GM12878 (cell line): ENCODE results near the gene LTB. TPM values are rescaled to one million over a fixed set of nuclear protein-coding genes. Genes with fewer than 3 reads are reported as not detected.
A peak's percentile ranks its signal among the peaks of the same experiment; 100 is the strongest.

Experiments
- BACH1 ChIP-seq: fragments of 450-650 bp; IDR thresholded peaks from 2 replicates; pipeline ENCODE4 v1.6.1; 2017; ENCODE audit warnings: mild to moderate bottlenecking, borderline replicate concordance
- CBX3 ChIP-seq: fragments of 200-600 bp; sonication (generic); IDR thresholded peaks from 2 replicates; pipeline ENCODE4 v1.6.1; 2016; ENCODE audit warnings: low read depth, borderline replicate concordance
- CEBPB ChIP-seq, 2 experiments: fragments of 150-350 bp in 1 of 2; IDR thresholded peaks; 2 replicates each; pipeline ENCODE4 v1.6.1; 2012 to 2014; ENCODE audit warnings: low read depth in 2 of 2, low read length in 2 of 2, borderline replicate concordance in 1 of 2, inconsistent platforms in 1 of 2
- DPF2 ChIP-seq: fragments of 450-650 bp; IDR thresholded peaks from 2 replicates; pipeline ENCODE4 v1.6.1; 2017; ENCODE audit warnings: mild to moderate bottlenecking
- FOS ChIP-seq: IDR thresholded peaks from 3 replicates; pipeline ENCODE4 v1.6.1; 2011; ENCODE audit warnings: borderline replicate concordance; ENCODE audit not compliant: insufficient read length; ENCODE audit errors: extremely low read depth
- FOXK2 ChIP-seq: fragments of 450-650 bp; IDR thresholded peaks from 2 replicates; pipeline ENCODE4 v1.6.1; 2017; ENCODE audit warnings: mild to moderate bottlenecking, moderate library complexity
- KAT2A ChIP-seq: conservative IDR thresholded peaks from 2 replicates; pipeline ENCODE4 v1.6.1; 2011; ENCODE audit warnings: low read depth, low read length; ENCODE audit not compliant: control insufficient read depth
- MEF2A ChIP-seq: IDR thresholded peaks from 2 replicates; pipeline ENCODE4 v1.6.1; 2011; ENCODE audit warnings: low read depth, mild to moderate bottlenecking, low read length, moderate library complexity; ENCODE audit not compliant: insufficient read depth
- MEF2B ChIP-seq: fragments of 450-650 bp; IDR thresholded peaks from 2 replicates; pipeline ENCODE4 v1.6.1; 2018; ENCODE audit warnings: mild to moderate bottlenecking, moderate library complexity; ENCODE audit not compliant: partially characterized antibody, poor library complexity, severe bottlenecking
- MYB ChIP-seq: fragments of 150-350 bp; IDR thresholded peaks from 2 replicates; pipeline ENCODE4 v1.6.1; 2014; ENCODE audit warnings: mild to moderate bottlenecking, low read depth, low read length, borderline replicate concordance
- MYC ChIP-seq: IDR thresholded peaks from 2 replicates; pipeline ENCODE4 v1.6.1; 2011; ENCODE audit warnings: mild to moderate bottlenecking, low read length, moderate library complexity, inconsistent platforms; ENCODE audit not compliant: insufficient read depth, insufficient replicate concordance, insufficient read length, severe bottlenecking
- NRF1 ChIP-seq: conservative IDR thresholded peaks from 2 replicates; pipeline ENCODE4 v1.6.1; 2011; ENCODE audit warnings: mild to moderate bottlenecking, low read depth, low read length, improper control_type of control experiment
- PAX8 ChIP-seq: fragments of 450-650 bp; IDR thresholded peaks from 2 replicates; pipeline ENCODE4 v1.6.1; 2017; ENCODE audit warnings: mild to moderate bottlenecking, moderate library complexity
- POLR2AphosphoS5 ChIP-seq: IDR thresholded peaks from 2 replicates; pipeline ENCODE4 v1.6.1; 2011; ENCODE audit warnings: mild to moderate bottlenecking, low read length, inconsistent platforms
- POU2F2 ChIP-seq: IDR thresholded peaks from 3 replicates; pipeline ENCODE4 v1.6.1; 2011; ENCODE audit warnings: low read depth, mild to moderate bottlenecking, low read length, borderline replicate concordance
- RB1 ChIP-seq: fragments of 450-650 bp; formaldehyde crosslinking; IDR thresholded peaks from 2 replicates; pipeline ENCODE4 v1.6.1; 2017; ENCODE audit warnings: mild to moderate bottlenecking, borderline replicate concordance
- SMC3 ChIP-seq: IDR thresholded peaks from 2 replicates; pipeline ENCODE4 v1.6.1; 2011; ENCODE audit warnings: low read length, improper control_type of control experiment, borderline replicate concordance
- SUPT20H ChIP-seq: IDR thresholded peaks from 2 replicates; pipeline ENCODE4 v1.6.1; 2011; ENCODE audit warnings: low read depth, mild to moderate bottlenecking, low read length, moderate library complexity, borderline replicate concordance; ENCODE audit not compliant: control insufficient read depth
- polyA plus RNA-seq, 11 experiments: library from polyadenylated mRNA; depleted of rRNA in 4 of 11; unstranded in 6 of 11; stranded (reverse) in 5 of 11; fragments of >200 nt; fragmentation: Nextera tagmentation in 4 of 11; fragmentation: Illumina TruSeq in 1 of 11; extraction: Ambion mirVana in 4 of 11; extraction: Trizol in 1 of 11; gene quantifications; 1 replicate in 1 of 11; 2 replicates in 10 of 11; pipeline versions ENCODE4 v1.2.1 to v1.2.3, GENCODE V29; 2011 to 2016; ENCODE audit warnings: inconsistent platforms in 2 of 11, missing spikeins in 2 of 11, low read depth in 1 of 11
- total RNA-seq, 4 experiments: library from RNA; depleted of rRNA in 3 of 4; stranded (reverse); fragments of >200 nt in 3 of 4; fragmentation: Illumina TruSeq in 1 of 4; extraction: Trizol in 1 of 4; gene quantifications; 2 replicates each; pipeline versions ENCODE4 v1.2.1 to v1.2.3, GENCODE V29; 2013 to 2021
- TF ChIP-seq, protein P1 (sequence below): fragments of 450-650 bp; IDR thresholded peaks from 2 replicates; pipeline ENCODE4 v1.6.1; 2018; ENCODE audit warnings: borderline replicate concordance, mild to moderate bottlenecking; ENCODE audit not compliant: partially characterized antibody
- TF ChIP-seq, protein P2 (sequence below): fragments of 450-650 bp; formaldehyde crosslinking; IDR thresholded peaks from 2 replicates; pipeline ENCODE4 v1.5.0; 2022; ENCODE audit warnings: mild to moderate bottlenecking, missing genetic modification characterization
- TF ChIP-seq, protein P3 (sequence below): fragments of 450-650 bp; conservative IDR thresholded peaks from 2 replicates; pipeline ENCODE4 v1.6.1; 2017; ENCODE audit warnings: mild to moderate bottlenecking, moderate library complexity

The LTB gene
- total and polyA plus RNA-seq, 10 of the 15 experiments (the other 5 are each of a cell fraction or from before 2014, with no cell fraction given): 0.71 to 74.3 (median 20.0) TPM

DNA sequence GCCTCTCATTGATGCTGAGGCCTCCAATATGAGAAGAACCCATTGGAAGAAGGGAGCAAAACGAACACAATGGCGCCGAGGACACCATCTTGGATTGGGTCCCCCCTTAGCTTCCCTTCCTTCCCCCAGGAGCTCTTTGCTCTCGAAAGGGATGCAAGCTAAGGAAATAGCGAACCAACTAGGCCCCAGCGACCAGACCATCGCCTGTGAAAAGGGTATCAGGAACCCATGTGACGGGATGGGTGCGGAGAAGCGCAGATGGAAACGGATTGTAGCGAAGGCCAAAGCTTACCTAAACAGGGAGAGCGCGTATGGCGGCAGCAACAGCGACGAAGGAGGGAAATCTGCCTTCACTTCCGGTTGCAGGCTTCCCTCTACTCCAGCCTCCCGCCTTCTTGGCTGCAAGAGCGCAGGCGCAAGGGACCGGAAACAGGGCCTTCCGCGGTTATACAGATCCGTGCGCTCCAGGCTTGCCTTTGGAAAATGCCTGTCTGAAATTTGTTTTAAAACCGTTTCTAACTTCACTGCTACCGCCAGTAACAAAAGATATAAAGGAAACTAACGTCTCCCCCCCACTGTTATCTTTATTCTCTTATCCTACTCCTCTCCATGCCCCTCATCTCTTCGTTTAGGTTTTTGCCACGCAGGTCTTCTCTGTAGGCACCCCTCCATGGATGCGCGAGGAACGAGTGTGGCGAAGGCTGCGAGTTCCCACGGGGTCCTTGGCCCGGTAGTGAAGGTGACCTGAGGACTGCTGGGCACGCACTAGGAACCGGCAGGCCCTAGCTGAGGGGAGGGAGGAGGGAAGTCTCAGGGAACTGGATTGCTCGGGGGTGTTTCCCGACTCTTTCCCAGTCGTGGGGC is 40.3 kb downstream of the LTB start, which contains the start of gene DDX39B (continued):
- TF ChIP-seq, protein P1, sequence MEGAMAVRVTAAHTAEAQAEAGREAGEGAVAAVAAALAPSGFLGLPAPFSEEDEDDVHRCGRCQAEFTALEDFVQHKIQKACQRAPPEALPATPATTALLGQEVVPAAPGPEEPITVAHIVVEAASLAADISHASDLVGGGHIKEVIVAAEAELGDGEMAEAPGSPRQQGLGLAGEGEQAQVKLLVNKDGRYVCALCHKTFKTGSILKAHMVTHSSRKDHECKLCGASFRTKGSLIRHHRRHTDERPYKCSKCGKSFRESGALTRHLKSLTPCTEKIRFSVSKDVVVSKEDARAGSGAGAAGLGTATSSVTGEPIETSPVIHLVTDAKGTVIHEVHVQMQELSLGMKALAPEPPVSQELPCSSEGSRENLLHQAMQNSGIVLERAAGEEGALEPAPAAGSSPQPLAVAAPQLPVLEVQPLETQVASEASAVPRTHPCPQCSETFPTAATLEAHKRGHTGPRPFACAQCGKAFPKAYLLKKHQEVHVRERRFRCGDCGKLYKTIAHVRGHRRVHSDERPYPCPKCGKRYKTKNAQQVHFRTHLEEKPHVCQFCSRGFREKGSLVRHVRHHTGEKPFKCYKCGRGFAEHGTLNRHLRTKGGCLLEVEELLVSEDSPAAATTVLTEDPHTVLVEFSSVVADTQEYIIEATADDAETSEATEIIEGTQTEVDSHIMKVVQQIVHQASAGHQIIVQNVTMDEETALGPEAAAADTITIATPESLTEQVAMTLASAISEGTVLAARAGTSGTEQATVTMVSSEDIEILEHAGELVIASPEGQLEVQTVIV: peak; percentile 76
- TF ChIP-seq NRF1: peak; percentile 79
- TF ChIP-seq BACH1: peak; percentile 44; the same call in 1 of the 2 replicates
- no peak; the same call in 1 of the 2 replicates for TF ChIP-seq MEF2A
- no peak for TF ChIP-seq CBX3
- peak; percentile 95; the same call in 1 of the 2 replicates for TF ChIP-seq RB1
- peak; percentile 94 for TF ChIP-seq MYC
- peak; percentile 42 for TF ChIP-seq MEF2B
- peak; percentile 77 for TF ChIP-seq FOXK2
- TF ChIP-seq, protein P2, sequence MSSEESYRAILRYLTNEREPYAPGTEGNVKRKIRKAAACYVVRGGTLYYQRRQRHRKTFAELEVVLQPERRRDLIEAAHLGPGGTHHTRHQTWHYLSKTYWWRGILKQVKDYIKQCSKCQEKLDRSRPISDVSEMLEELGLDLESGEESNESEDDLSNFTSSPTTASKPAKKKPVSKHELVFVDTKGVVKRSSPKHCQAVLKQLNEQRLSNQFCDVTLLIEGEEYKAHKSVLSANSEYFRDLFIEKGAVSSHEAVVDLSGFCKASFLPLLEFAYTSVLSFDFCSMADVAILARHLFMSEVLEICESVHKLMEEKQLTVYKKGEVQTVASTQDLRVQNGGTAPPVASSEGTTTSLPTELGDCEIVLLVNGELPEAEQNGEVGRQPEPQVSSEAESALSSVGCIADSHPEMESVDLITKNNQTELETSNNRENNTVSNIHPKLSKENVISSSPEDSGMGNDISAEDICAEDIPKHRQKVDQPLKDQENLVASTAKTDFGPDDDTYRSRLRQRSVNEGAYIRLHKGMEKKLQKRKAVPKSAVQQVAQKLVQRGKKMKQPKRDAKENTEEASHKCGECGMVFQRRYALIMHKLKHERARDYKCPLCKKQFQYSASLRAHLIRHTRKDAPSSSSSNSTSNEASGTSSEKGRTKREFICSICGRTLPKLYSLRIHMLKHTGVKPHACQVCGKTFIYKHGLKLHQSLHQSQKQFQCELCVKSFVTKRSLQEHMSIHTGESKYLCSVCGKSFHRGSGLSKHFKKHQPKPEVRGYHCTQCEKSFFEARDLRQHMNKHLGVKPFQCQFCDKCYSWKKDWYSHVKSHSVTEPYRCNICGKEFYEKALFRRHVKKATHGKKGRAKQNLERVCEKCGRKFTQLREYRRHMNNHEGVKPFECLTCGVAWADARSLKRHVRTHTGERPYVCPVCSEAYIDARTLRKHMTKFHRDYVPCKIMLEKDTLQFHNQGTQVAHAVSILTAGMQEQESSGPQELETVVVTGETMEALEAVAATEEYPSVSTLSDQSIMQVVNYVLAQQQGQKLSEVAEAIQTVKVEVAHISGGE (CRISPR knock-in tag): no peak; the same call in 1 of the 2 replicates
- TF ChIP-seq POU2F2: peak; percentile 80
- TF ChIP-seq, protein P3, sequence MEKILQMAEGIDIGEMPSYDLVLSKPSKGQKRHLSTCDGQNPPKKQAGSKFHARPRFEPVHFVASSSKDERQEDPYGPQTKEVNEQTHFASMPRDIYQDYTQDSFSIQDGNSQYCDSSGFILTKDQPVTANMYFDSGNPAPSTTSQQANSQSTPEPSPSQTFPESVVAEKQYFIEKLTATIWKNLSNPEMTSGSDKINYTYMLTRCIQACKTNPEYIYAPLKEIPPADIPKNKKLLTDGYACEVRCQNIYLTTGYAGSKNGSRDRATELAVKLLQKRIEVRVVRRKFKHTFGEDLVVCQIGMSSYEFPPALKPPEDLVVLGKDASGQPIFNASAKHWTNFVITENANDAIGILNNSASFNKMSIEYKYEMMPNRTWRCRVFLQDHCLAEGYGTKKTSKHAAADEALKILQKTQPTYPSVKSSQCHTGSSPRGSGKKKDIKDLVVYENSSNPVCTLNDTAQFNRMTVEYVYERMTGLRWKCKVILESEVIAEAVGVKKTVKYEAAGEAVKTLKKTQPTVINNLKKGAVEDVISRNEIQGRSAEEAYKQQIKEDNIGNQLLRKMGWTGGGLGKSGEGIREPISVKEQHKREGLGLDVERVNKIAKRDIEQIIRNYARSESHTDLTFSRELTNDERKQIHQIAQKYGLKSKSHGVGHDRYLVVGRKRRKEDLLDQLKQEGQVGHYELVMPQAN: no peak; the same call in none of the 2 replicates
- TF ChIP-seq DPF2: no peak
- peak; percentile 97 for TF ChIP-seq MYB
- TF ChIP-seq POLR2AphosphoS5: peak; percentile 100
- TF ChIP-seq KAT2A: no peak; the same call in 1 of the 2 replicates
- TF ChIP-seq SMC3: no peak
- TF ChIP-seq PAX8: peak; percentile 98
- TF ChIP-seq FOS: no peak
- TF ChIP-seq CEBPB (IDR thresholded peaks at IDR 0.05; ENCODE audit: borderline replicate concordance in 1 of 2, low read depth in 2 of 2, low read length in 2 of 2): no peak
- no peak for TF ChIP-seq SUPT20H
